T-helper 1 cell treated with Interleukin-12 subunit alpha and Interleukin-12 subunit beta and Interleukin-4 antibody, amounts not matched to agents 30 ng/mL and 1 ng/mL, for 36 hours (primary cell): ENCODE measurements around the gene HIF1AN. TPM values are rescaled to one million over a fixed set of nuclear protein-coding genes. Genes with fewer than 3 reads are reported as not detected.

Source experiments
- intact Hi-C: fragments of 100-400 bp; cut with micrococcal nuclease; formaldehyde crosslinking; loops from one replicate; pipeline ENCODE4 v1.15.1; 2024
- total RNA-seq: library from RNA; stranded (reverse); gene quantifications from 2 replicates; pipeline ENCODE4 v1.2.3, GENCODE V29; 2022

HIF1AN gene
- total RNA-seq, 1 donor from 2014 or later: 58.3 TPM

GRCh38 chr10:100520811-100521210, 14.9 kb upstream of the HIF1AN start:
- intact Hi-C loops: no loop called here

DNA sequence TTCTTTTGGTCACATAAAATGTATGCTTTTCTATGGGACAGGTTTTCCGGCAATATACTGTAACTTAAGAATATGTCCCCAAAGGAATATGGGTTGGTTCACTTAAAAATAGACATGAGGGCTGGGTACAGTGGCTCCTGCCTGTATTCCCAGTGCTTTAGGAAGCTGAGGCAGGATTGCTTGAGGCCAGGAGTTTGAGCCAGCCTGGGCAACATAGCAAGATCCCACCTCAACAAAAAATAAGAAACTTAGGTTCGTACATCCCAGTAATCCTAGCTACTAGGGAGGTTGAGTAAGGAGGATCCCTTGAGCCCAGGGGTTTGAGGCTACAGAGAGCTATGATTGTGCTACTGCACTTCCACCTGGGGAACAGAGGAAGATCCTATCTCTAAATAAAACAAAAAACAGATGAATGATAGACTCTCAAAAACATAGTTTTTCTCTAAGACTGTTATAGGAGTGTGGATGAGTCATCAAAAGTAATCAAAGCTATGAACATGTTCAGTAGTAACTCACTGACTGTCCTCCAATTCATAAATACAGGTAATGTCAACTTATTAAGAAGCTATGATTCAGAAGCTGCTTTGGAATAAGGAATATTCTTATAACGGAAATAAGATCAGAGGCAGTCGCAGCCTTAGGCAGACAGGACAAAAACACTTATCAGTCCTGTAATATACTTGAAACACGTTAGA, 13.5 kb upstream of the HIF1AN start:
- intact Hi-C loops: no loop called here

DNA sequence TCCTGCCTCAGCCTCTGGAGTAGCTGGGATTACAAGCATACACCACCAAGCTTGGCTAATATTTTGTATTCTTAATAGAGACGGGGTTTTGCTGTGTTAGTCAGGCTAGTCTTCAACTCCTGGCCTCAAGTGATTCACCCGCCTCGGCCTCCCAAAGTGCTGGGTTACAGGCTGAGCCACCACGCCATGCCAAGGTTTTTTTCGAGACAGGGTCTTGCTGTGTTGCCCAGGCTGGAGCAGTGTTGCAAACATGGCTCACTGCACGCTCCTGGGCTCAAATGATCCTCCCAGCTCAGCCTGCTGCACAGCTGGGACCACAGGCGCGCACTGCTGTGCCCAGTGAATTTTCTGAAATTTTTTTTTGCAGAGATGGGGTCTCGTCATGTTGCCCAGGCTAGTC, 12.8 kb upstream of the HIF1AN start:
- intact Hi-C loops: no loop called here

GRCh38 chr10:100524206-100524605, 11.5 kb upstream of the HIF1AN start:
- intact Hi-C loops: no loop called here

DNA sequence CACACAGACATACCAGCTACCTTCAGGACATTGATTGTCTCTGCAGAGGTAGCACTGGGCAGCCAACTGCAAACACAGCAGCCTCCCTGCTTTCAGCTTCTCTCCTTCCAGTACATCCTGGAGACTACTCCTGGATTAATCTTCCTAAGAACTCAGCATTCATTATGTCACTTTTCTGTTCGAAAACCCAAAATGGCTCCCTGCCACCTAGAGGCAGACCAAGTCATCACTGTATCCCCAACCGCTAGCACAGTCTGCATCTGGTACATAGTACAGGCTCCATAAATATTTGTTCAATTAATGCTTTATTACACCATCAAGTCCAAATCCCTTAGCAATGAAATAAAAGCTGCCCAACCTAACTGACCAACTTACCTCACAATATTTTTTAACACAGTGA, 11.1 kb upstream of the HIF1AN start:
- intact Hi-C loops: no loop called here

DNA sequence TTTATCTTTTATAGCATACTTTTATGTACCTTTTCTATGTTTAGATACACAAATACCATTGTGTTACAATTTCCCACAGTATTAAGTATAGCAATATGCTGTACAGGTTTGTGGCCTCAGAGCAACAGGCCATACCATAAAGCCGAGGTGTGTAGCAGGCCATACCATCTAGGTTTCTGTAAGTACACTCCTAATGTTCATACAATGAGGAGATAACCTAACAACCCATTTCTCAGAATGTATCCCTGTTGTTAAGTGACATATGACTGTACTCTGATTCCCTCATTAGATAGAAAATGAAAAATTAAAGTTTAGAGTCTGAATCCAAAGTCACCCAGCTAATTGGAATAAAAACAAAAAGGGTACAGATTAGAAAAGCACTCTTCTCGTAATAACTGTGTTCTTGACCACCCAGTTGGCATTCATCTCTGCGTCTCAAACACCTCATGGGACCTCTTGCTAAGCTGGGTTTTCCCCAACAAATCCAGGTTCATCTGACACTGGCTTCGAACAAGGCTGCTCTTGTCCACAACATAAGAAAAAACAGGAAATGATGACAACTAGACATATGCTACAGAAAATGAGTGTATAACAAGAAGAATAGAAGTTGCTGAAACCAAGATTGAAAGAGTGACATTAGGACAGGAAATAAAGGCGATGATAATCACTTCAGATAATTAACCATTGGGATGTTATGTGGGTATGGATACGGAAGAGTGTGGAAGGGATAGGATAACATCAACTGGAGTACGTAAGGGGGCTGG, 7.4 kb upstream of the HIF1AN start:
- intact Hi-C loops: loop anchor here (1.0 to 2.0 kb wide), 4 partner anchors 17 to 342 kb away; partner anchors contain the start of genes ERLIN1 and SCD

DNA sequence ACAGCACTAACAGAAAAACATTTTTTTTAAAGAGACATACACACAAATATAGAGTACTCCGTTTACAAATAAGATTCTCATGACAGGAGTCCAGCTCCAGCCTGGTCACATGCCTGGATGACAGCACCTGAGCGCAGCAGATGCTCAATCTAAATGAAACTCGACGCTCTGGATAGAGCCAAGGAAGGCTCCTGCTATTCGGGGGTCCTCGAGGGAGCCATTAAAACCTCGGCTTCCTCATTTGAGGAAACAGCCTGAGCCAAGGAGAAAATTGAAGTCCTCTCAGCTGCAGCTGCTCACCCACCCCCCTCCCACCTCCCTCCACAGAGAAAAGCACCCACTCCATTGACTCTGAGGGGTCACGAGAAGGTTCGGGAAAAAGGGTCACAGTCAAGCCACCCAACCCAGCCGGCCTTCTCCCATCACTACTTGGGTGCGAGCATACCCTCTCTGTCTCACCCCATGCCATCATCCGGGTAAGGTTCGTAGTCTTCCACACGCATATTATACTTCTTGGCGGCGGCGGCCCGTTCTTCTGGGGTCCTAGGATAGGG, 6.7 kb upstream of the HIF1AN start:
- intact Hi-C loops: loop anchor here (1.0 to 2.0 kb wide), 5 partner anchors 18 to 342 kb away; partner anchors contain the start of genes BLOC1S2, ERLIN1 and SCD

DNA sequence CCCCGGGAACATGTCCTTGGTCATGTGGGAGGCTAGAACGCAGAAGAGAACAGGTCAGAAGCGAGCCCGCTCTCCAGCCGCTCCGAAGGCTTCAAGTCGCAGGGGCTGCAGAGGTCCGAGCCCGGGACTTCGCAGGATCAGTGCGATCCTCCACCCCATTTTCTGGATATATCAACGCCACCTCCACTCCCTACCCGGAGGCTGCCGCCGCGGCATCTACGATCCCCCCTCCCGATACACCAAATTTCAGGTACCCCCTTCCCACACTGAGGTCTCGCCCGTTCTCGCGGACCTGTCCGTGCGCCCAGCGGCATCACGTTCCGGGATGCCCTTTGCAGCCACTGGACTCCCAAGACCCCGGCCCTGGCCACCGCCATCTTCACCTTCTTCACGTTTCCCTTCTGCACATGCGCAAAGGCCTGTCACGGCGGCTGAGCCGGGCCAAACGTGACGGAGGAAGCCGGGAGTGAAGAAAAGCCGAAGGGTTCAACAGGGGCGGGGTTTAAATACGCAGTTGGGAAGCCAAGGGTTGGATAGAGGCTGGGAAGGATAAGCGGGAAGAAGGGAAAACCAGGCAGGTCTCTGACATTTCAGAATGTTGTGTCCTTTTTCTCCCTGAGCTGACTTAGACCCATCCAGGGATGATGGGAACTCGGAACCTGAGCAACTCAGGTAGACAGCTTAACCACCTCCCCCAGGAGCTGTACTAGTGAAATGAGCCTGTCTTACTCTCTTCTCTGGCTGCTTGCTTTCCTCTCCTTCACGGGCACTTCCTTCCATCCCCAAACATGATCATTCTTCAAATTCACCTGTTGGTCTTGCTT, 6.1 kb upstream of the HIF1AN start, which contains the start of gene NDUFB8:
NDUFB8 (minus strand) TSS at position 397 of the 824 bp plus-strand sequence; CDS start at position 377, 20 bp downstream.
- intact Hi-C loops: loop anchor here (1.0 to 10.0 kb wide), 6 partner anchors 159 to 1973 kb away; partner anchors contain the start of genes ACTR1A, BLOC1S2, ERLIN1 and KAZALD1

DNA sequence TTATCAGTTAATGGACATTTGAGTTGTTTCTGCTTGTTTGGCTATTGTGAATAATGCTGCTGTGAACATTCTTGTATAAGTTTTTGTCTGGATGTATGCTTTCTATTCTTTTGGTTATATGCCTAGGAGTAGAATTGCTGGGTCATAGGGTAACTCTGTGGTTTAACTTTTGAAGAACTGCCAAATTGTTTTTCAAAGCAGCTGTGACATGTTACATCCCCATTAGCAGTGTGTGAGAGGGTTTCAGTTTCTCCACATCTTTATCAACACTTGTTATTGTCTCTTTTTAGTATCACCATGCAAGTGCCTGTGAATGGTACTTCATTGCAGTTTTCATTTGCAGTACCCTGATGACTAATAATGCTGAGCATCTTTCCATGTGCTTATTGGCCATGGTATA, 4.0 kb upstream of the HIF1AN start:
- intact Hi-C loops: loop anchor here (5.0 to 10.0 kb wide), 2 partner anchors 533 to 1971 kb away; partner anchors contain the start of genes ACTR1A, KAZALD1 and SUFU

DNA sequence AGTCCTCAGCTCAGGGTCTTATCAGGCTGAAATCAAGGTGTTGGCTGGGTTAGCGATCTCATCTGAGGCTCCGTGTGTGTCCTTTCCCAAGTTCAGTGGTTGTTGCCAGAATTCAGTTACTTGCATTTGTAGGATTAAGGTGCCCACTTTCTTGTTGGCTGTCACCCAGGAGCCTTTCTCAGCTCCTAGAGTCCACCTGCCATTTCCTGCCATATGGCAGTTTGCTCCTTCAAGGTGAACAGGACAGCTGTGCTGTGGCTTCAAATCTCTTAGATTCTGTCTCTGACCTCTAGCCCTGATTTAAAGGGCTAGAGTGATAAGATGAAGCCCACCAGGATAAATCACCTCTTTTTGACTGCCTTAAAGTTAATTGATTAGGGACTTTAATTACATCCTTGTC, 1.0 kb upstream of the HIF1AN start:
- intact Hi-C loops: loop anchor here (1.0 to 10.0 kb wide), 11 partner anchors 16 to 1968 kb away; partner anchors contain the start of genes ACTR1A, BLOC1S2, BTRC and COX15

- intact Hi-C loops: loop anchor here (1.0 to 10.0 kb wide), 10 partner anchors 17 to 913 kb away; partner anchors contain the start of genes BLOC1S2, BTRC, COX15 and CUTC
Observed at GRCh38 chr10:100535338-100535714, 417 bp upstream of the HIF1AN start.

DNA sequence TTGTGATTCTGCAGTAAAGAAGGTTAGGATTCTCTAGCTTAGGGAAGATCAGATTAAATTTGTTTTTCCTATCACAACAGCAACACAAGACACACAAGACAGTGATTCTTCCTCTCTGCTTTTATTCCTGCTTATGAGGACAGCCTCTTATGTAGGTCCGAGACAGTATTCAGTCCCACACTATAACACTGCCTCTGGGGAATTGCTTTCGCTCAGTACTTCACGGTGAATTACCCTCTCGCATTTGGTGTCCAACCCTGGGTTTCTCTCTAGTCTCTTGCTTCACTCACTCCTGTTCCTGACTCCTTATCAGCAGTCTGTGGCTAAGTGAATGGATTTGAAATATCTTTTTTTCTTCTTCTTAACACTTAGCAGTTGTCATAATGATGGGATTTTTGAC, 1.7 kb downstream of the HIF1AN start:
- intact Hi-C loops: loop anchor here (5.0 to 10.0 kb wide), 4 partner anchors 460 to 915 kb away; partner anchors contain the start of genes COX15, CUTC, KAZALD1 and LZTS2

DNA sequence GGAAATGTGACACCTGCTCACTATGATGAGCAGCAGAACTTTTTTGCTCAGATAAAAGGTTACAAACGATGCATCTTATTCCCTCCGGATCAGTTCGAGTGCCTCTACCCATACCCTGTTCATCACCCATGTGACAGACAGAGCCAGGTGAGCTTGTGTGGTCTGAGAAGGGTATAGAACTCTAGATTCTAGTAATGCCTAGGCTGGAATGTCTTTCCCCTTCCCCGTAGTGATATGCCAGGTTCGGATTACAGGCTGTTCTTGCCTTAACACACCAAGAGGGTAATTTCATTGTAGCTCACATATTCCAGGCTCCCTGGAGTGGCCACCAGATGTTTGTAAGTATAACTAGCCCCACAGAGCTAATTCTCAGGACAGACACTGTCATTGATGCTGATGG, 9.2 kb downstream of the HIF1AN start:
- intact Hi-C loops: no loop called here

GRCh38 chr10:100551196-100551595, 15.5 kb downstream of the HIF1AN start:
- intact Hi-C loops: no loop called here

DNA sequence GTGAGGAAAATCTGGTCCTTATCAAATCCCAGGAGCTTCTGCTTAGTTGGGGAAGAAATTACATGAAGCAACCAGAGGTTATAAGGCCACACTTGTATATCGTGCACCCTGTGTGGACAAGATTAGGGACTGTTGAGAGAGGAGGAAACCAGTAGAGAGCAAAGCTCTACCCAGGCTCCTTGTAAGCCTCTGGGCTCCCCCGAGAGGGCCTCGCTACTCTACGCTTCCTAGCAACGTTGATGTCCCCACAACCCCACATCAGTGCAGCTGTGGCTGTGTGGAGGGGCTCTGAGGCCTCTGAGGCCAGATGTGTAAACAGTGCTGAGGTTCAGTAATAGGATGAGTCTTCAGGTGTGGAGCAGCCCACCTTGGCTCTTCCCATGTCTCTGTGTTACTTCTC, 16.0 kb downstream of the HIF1AN start:
- intact Hi-C loops: no loop called here

GRCh38 chr10:100553929-100554328, 18.2 kb downstream of the HIF1AN start:
- intact Hi-C loops: no loop called here

DNA sequence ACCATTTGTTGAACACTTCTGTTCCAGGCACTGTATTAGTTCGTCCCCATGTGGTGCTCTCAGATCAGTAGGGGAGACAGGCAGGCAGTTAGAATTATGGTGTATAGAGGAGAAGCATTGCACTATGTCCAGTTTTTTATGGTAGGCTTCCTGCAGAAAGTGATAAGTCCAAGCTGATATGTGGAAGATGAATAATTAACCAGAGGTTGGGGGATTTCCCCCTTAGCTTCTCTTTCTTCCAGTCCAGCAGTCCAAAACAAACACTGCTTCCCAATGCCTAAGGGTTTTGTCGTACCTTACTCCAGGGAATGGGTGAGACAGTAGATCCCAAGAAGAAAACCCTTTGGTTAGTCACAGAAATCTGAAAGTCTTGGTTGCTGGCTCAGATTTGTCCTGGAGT, 19.2 kb downstream of the HIF1AN start:
- intact Hi-C loops: no loop called here

DNA sequence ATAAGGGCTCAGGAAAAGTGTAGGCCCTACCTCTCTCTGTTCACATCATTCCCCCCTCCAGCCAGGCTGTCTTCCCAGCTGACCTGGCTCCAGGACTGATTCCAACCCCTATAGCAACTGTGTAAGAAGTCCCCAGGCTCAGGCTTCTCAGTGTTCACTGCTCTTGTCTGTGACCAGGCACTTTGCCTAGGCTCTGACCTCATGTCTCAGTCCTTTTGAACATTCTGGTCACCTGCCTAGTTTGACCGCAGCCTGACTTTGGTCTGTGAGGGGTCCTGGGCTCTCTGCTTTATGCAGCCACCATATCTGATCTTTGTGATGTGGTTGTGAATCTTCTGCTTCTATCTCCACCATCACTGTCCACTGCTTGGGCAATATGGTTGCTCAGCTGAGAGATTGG, 24.5 kb downstream of the HIF1AN start:
- intact Hi-C loops: loop anchor here (5.0 kb wide), 2 partner anchors 52 to 267 kb away; no protein-coding TSS in a partner anchor

- intact Hi-C loops: loop anchor here (5.0 kb wide), 2 partner anchors 51 to 266 kb away; no protein-coding TSS in a partner anchor
Observed at GRCh38 chr10:100561005-100561404, 25.3 kb downstream of the HIF1AN start.

- intact Hi-C loops: loop anchor here (1.0 to 5.0 kb wide), 7 partner anchors 50 to 451 kb away; partner anchors contain the start of gene SLF2
Observed at GRCh38 chr10:100562008-100562672, 26.4 kb downstream of the HIF1AN start.
